ENCODE measurements around the gene NRAP.

Gene NRAP

DNA sequence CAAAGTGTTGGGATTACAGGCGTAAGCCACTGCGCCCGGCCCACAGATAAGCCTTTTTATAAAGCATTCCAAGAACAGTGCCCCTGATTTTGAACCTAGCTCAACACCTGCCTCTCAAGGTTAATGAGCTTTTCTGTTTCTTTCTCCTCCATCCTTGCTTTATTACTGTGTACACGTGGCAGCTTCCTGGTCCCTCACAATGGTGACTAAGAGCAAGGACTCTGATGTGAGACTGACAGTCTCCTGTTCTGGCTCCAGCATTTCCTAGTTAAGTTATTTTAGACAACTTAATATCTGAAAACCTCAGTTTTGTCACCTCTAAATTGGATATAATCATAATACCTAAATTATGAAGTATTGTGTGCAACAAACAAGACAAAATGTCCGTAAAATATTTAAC lies 101.1 kb downstream of the NRAP start:
- Histone ChIP-seq H3K27me3 (ENCODE audit: insufficient read depth, low read length) (no peaks in the 10 kb centered on the region), H4K20me1 (ENCODE audit: insufficient read depth, low read length) (no peaks in the 10 kb centered on the region), H3K9me2 (ENCODE audit: low read depth, low read length) (no peaks in the 10 kb centered on the region), H3K27ac (ENCODE audit: low read depth, low read length, poor library complexity, severe bottlenecking) (no peak overlapping the region), H3K79me2 (ENCODE audit: insufficient read depth, low read length) (no peaks in the 10 kb centered on the region), H3K4me1 (ENCODE audit: insufficient read depth, low read length, severe bottlenecking) (no peaks in the 10 kb centered on the region), H3K9ac (ENCODE audit: low read length) (no peak overlapping the region), H3K9me3 (ENCODE audit: low read length) (no peaks in the 10 kb centered on the region), H3F3A (ENCODE audit: insufficient read depth, low read length) (no peaks in the 10 kb centered on the region), H3K4me3 (ENCODE audit: low read depth, low read length, poor library complexity, severe bottlenecking) (no peak overlapping the region), H3K4me2 (ENCODE audit: low read length) (no peak overlapping the region), H3K36me3 (ENCODE audit: insufficient read depth, low read length) (no peaks in the 10 kb centered on the region), H2AFZ (ENCODE audit: low read length) (no peak overlapping the region)
- no peak for TF ChIP-seq EZH2 (IDR thresholded peaks at IDR 0.05; ENCODE audit: borderline replicate concordance, low read length)

DNA sequence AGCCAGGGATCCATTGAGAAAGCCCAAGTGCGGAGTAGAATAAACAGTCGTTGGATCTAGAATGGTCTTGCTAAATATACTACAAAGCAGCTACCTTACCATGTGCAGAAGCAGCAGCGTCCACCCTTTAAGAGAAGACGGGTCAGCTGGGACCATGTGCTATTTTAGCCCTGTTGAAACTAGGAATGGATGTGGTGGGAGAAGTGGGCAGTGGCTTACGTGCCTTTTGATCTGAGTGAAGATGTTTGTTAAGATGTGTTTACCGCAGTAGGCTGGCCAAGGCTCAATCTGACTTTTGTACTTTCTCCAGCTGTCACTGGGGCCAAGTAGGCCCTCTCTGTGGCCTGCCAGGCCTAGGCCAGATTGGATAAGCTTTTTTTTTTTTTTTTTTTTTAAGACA lies 101.8 kb downstream of the NRAP start:
- TF ChIP-seq, protein P1, sequence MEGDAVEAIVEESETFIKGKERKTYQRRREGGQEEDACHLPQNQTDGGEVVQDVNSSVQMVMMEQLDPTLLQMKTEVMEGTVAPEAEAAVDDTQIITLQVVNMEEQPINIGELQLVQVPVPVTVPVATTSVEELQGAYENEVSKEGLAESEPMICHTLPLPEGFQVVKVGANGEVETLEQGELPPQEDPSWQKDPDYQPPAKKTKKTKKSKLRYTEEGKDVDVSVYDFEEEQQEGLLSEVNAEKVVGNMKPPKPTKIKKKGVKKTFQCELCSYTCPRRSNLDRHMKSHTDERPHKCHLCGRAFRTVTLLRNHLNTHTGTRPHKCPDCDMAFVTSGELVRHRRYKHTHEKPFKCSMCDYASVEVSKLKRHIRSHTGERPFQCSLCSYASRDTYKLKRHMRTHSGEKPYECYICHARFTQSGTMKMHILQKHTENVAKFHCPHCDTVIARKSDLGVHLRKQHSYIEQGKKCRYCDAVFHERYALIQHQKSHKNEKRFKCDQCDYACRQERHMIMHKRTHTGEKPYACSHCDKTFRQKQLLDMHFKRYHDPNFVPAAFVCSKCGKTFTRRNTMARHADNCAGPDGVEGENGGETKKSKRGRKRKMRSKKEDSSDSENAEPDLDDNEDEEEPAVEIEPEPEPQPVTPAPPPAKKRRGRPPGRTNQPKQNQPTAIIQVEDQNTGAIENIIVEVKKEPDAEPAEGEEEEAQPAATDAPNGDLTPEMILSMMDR (IDR thresholded peaks at IDR 0.05; ENCODE audit: low read length): no peak
- TF ChIP-seq EZH2 (IDR thresholded peaks at IDR 0.05; ENCODE audit: borderline replicate concordance, low read length): no peak
- Histone ChIP-seq H3K4me2 (ENCODE audit: low read length) (no peak overlapping the region), H3K4me1 (ENCODE audit: insufficient read depth, low read length, severe bottlenecking) (no peaks in the 10 kb centered on the region), H3K36me3 (ENCODE audit: insufficient read depth, low read length) (no peaks in the 10 kb centered on the region), H3K79me2 (ENCODE audit: insufficient read depth, low read length) (no peaks in the 10 kb centered on the region), H3F3A (ENCODE audit: insufficient read depth, low read length) (no peaks in the 10 kb centered on the region), H2AFZ (ENCODE audit: low read length) (no peak overlapping the region), H3K4me3 (ENCODE audit: low read depth, low read length, poor library complexity, severe bottlenecking) (no peak overlapping the region), H3K9me3 (ENCODE audit: low read length) (no peaks in the 10 kb centered on the region), H3K9me2 (ENCODE audit: low read depth, low read length) (no peaks in the 10 kb centered on the region), H4K20me1 (ENCODE audit: insufficient read depth, low read length) (no peaks in the 10 kb centered on the region), H3K9ac (ENCODE audit: low read length) (no peak overlapping the region), H3K27me3 (ENCODE audit: insufficient read depth, low read length) (no peaks in the 10 kb centered on the region), H3K27ac (ENCODE audit: low read depth, low read length, poor library complexity, severe bottlenecking) (no peak overlapping the region)

DNA sequence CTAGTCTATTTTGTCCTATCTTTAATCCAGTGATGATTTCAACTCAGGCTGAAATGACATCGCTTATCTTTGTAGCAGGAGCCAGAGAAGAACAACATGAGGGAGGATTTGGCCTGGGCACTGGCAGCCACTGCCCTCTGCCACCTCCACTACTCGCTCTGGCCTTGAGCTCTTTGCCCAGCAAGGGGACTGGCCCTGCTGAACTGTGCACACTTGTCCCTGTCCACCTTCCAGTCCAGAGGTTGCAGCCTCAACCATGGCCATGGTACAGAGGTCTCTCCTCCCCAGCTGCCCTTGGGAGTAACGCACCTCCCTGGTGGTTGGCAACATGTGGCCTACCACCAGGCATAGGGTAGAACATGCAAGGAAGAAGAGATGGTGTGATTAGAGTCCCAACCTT lies 102.6 kb downstream of the NRAP start:
- H3K27me3 ChIP-seq (ENCODE audit: insufficient read depth, low read length): no peaks in the 10 kb centered on the region
- H3K9me3 ChIP-seq (ENCODE audit: low read length): no peaks in the 10 kb centered on the region
- no peak overlapping the region for H3K27ac ChIP-seq (ENCODE audit: low read depth, low read length, poor library complexity, severe bottlenecking)
- no peak overlapping the region for H3K9ac ChIP-seq (ENCODE audit: low read length)
- TF ChIP-seq, protein P1 (IDR thresholded peaks at IDR 0.05; ENCODE audit: low read length): no peak
- TF ChIP-seq EZH2 (IDR thresholded peaks at IDR 0.05; ENCODE audit: borderline replicate concordance, low read length): no peak
- no peaks in the 10 kb centered on the region for H4K20me1 ChIP-seq (ENCODE audit: insufficient read depth, low read length)
- no peaks in the 10 kb centered on the region for H3K36me3 ChIP-seq (ENCODE audit: insufficient read depth, low read length)
- H3K4me2 ChIP-seq (ENCODE audit: low read length): no peak overlapping the region
- no peak overlapping the region for H3K4me3 ChIP-seq (ENCODE audit: low read depth, low read length, poor library complexity, severe bottlenecking)
- H2AFZ ChIP-seq (ENCODE audit: low read length): no peak overlapping the region
- no peaks in the 10 kb centered on the region for H3K4me1 ChIP-seq (ENCODE audit: insufficient read depth, low read length, severe bottlenecking)
- no peaks in the 10 kb centered on the region for H3K79me2 ChIP-seq (ENCODE audit: insufficient read depth, low read length)
- no peaks in the 10 kb centered on the region for H3F3A ChIP-seq (ENCODE audit: insufficient read depth, low read length)
- H3K9me2 ChIP-seq (ENCODE audit: low read depth, low read length): no peaks in the 10 kb centered on the region

DNA sequence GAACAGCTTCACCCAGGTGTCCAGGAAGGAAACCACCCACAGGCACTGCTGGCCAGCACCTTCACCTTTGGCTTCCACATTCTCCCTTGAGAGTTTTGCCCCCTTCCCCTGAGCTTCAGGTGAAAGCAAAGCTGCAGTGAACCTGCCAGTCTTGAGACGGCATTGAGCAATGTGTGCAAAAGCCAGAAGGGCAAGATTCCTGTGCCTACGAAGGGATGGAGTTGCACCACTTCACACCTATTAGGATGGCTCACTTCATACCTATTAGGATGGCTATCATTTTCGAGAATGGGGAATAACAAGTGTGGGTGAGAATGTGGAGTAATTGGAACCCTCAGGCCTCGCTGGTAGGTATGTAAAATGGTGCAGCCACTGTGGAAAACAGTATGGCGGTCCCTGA lies 103.8 kb downstream of the NRAP start:
- no peak overlapping the region for H3K9ac ChIP-seq (ENCODE audit: low read length)
- H3K27me3 ChIP-seq (ENCODE audit: insufficient read depth, low read length): no peaks in the 10 kb centered on the region
- no peaks in the 10 kb centered on the region for H3K9me3 ChIP-seq (ENCODE audit: low read length)
- H3K4me3 ChIP-seq (ENCODE audit: low read depth, low read length, poor library complexity, severe bottlenecking): no peak overlapping the region
- no peak overlapping the region for H2AFZ ChIP-seq (ENCODE audit: low read length)
- H4K20me1 ChIP-seq (ENCODE audit: insufficient read depth, low read length): no peaks in the 10 kb centered on the region
- H3K27ac ChIP-seq (ENCODE audit: low read depth, low read length, poor library complexity, severe bottlenecking): no peak overlapping the region
- TF ChIP-seq, protein P1 (IDR thresholded peaks at IDR 0.05; ENCODE audit: low read length): no peak
- no peak for TF ChIP-seq EZH2 (IDR thresholded peaks at IDR 0.05; ENCODE audit: borderline replicate concordance, low read length)
- H3K36me3 ChIP-seq (ENCODE audit: insufficient read depth, low read length): no peaks in the 10 kb centered on the region
- H3K4me2 ChIP-seq (ENCODE audit: low read length): no peak overlapping the region
- no peaks in the 10 kb centered on the region for H3F3A ChIP-seq (ENCODE audit: insufficient read depth, low read length)
- no peaks in the 10 kb centered on the region for H3K4me1 ChIP-seq (ENCODE audit: insufficient read depth, low read length, severe bottlenecking)
- H3K79me2 ChIP-seq (ENCODE audit: insufficient read depth, low read length): no peaks in the 10 kb centered on the region
- no peaks in the 10 kb centered on the region for H3K9me2 ChIP-seq (ENCODE audit: low read depth, low read length)
